H9 (cell line): ENCODE measurements around the gene MSRB2. TPM values are rescaled to one million over a fixed set of nuclear protein-coding genes. Genes with fewer than 3 reads are reported as not detected.

ENCODE experiments used
- DNase-seq: peaks from one replicate; pipeline ENCODE4 v3.0.0-alpha.2; 2017
- H2AFZ ChIP-seq: one replicate; pipeline ENCODE4 v1.6.1; 2013; ENCODE audit warnings: mild to moderate bottlenecking, low read length, control low read depth, moderate library complexity
- H2AK5ac ChIP-seq: 2 replicates; pipeline ENCODE4 v1.6.1; 2013; ENCODE audit warnings: low read length, control low read depth, mixed read lengths; ENCODE audit not compliant: insufficient read length
- H2BK120ac ChIP-seq: one replicate; pipeline ENCODE4 v1.6.1; 2013; ENCODE audit warnings: low read depth, mild to moderate bottlenecking, low read length, control low read depth, inconsistent platforms; ENCODE audit not compliant: poor library complexity, severe bottlenecking
- H2BK12ac ChIP-seq: 2 replicates; pipeline ENCODE4 v1.6.1; 2013; ENCODE audit warnings: low read length, control low read depth, mixed read lengths, low read depth; ENCODE audit not compliant: insufficient read length
- H2BK15ac ChIP-seq: 2 replicates; pipeline ENCODE4 v1.6.1; 2013; ENCODE audit warnings: low read depth, low read length, control low read depth
- H2BK20ac ChIP-seq: one replicate; pipeline ENCODE4 v1.6.1; 2013; ENCODE audit warnings: low read depth, mild to moderate bottlenecking, low read length, control low read depth, inconsistent platforms; ENCODE audit not compliant: poor library complexity, severe bottlenecking
- H2BK5ac ChIP-seq: 2 replicates; pipeline ENCODE4 v1.6.1; 2013; ENCODE audit warnings: low read length, control low read depth, mixed read lengths; ENCODE audit not compliant: insufficient read length
- H3K14ac ChIP-seq: 2 replicates; pipeline ENCODE4 v1.6.1; 2013; ENCODE audit warnings: low read length, control low read depth; ENCODE audit not compliant: insufficient read depth
- H3K18ac ChIP-seq: 2 replicates; pipeline ENCODE4 v1.6.1; 2013; ENCODE audit warnings: low read depth, mild to moderate bottlenecking, mixed read lengths, low read length, control low read depth; ENCODE audit not compliant: insufficient read length
- H3K23ac ChIP-seq: 2 replicates; pipeline ENCODE4 v1.6.1; 2013; ENCODE audit warnings: low read length, control low read depth, mixed read lengths, low read depth; ENCODE audit not compliant: insufficient read length
- H3K23me2 ChIP-seq: 2 replicates; pipeline ENCODE4 v1.6.1; 2013; ENCODE audit warnings: low read depth, mild to moderate bottlenecking, mixed read lengths, low read length, control low read depth; ENCODE audit not compliant: insufficient read length, poor library complexity, severe bottlenecking
- H3K27ac ChIP-seq: 2 replicates; pipeline ENCODE4 v1.5.1; 2013; ENCODE audit warnings: low read length, control low read depth, mixed read lengths, low read depth; ENCODE audit not compliant: insufficient read length
- H3K27me3 ChIP-seq: 2 replicates; pipeline ENCODE4 v1.6.1; 2013; ENCODE audit warnings: low read length, control low read depth, inconsistent platforms; ENCODE audit not compliant: insufficient read depth
- H3K4ac ChIP-seq: 2 replicates; pipeline ENCODE4 v1.6.1; 2013; ENCODE audit warnings: low read depth, mild to moderate bottlenecking, control low read depth, inconsistent platforms, low read length, moderate library complexity
- H3K4me1 ChIP-seq: 2 replicates; pipeline ENCODE4 v1.6.1; 2013; ENCODE audit warnings: low read length, control low read depth, inconsistent platforms; ENCODE audit not compliant: insufficient read depth
- H3K4me2 ChIP-seq: 2 replicates; pipeline ENCODE4 v1.6.1; 2013; ENCODE audit warnings: low read length, control low read depth, mixed read lengths; ENCODE audit not compliant: insufficient read length, insufficient read depth
- H3K56ac ChIP-seq: 2 replicates; pipeline ENCODE4 v1.6.1; 2013; ENCODE audit warnings: low read depth, mild to moderate bottlenecking, mixed read lengths, low read length, control low read depth; ENCODE audit not compliant: insufficient read length
- H3K79me1 ChIP-seq: 2 replicates; pipeline ENCODE4 v1.6.1; 2013; ENCODE audit warnings: low read depth, mild to moderate bottlenecking, moderate library complexity, low read length, control low read depth, inconsistent platforms; ENCODE audit not compliant: insufficient read depth, poor library complexity, severe bottlenecking
- H3K79me2 ChIP-seq: 2 replicates; pipeline ENCODE4 v1.6.1; 2013; ENCODE audit warnings: low read length, control low read depth, inconsistent platforms; ENCODE audit not compliant: insufficient read depth
- H3K9ac ChIP-seq: 2 replicates; pipeline ENCODE4 v1.6.1; 2013; ENCODE audit warnings: low read length, control low read depth, mixed read lengths; ENCODE audit not compliant: insufficient read length; ENCODE audit errors: extremely low read depth
- H3K9me3 ChIP-seq: one replicate; pipeline ENCODE4 v1.6.1; 2013; ENCODE audit warnings: low read depth, low read length, inconsistent platforms; ENCODE audit not compliant: control insufficient read depth
- H3T11ph ChIP-seq: one replicate; pipeline ENCODE4 v1.6.1; 2013; ENCODE audit warnings: mild to moderate bottlenecking, low read length, control low read depth, inconsistent platforms
- H4K20me1 ChIP-seq: one replicate; pipeline ENCODE4 v1.6.1; 2013; ENCODE audit not compliant: control insufficient read depth, insufficient read length, insufficient read depth
- H4K5ac ChIP-seq: 2 replicates; pipeline ENCODE4 v1.6.1; 2013; ENCODE audit warnings: low read depth, mild to moderate bottlenecking, mixed read lengths, low read length, control low read depth; ENCODE audit not compliant: insufficient read length
- H4K8ac ChIP-seq: replicated peaks from 2 replicates; pipeline ENCODE4 v1.6.1; 2013; ENCODE audit warnings: low read length, control low read depth, mixed read lengths, low read depth; ENCODE audit not compliant: insufficient read length
- H4K91ac ChIP-seq: 2 replicates; pipeline ENCODE4 v1.6.1; 2013; ENCODE audit warnings: low read depth, mild to moderate bottlenecking, moderate library complexity, mixed read lengths, low read length, control low read depth; ENCODE audit not compliant: insufficient read length
- H3K27ac Mint-ChIP-seq, 3 experiments: 2 replicates in 2 of 3; 3 replicates in 1 of 3; pipeline ENCODE4 v1.8.0; 2020 to 2021; ENCODE audit warnings: mixed read lengths in 3 of 3, mild to moderate bottlenecking in 1 of 3, moderate library complexity in 1 of 3
- H3K27me3 Mint-ChIP-seq: 2 replicates; pipeline ENCODE4 v1.8.0; 2021; ENCODE audit warnings: low read depth, mild to moderate bottlenecking, moderate library complexity, mixed read lengths
- H3K36me3 Mint-ChIP-seq, 3 experiments: 2 replicates in 2 of 3; 3 replicates in 1 of 3; pipeline ENCODE4 v1.8.0; 2020 to 2021; ENCODE audit warnings: low read depth in 3 of 3, mixed read lengths in 3 of 3; ENCODE audit not compliant: insufficient read depth in 1 of 3
- H3K4me1 Mint-ChIP-seq, 2 experiments: 2 replicates each; pipeline ENCODE4 v1.8.0; 2020; ENCODE audit warnings: mixed read lengths in 2 of 2
- H3K4me3 Mint-ChIP-seq, 2 experiments: 2 replicates in 1 of 2; 3 replicates in 1 of 2; pipeline ENCODE4 v1.8.0; 2020 to 2021; ENCODE audit warnings: mild to moderate bottlenecking in 2 of 2, mixed read lengths in 2 of 2, moderate library complexity in 1 of 2
- H3K9me3 Mint-ChIP-seq, 2 experiments: 2 replicates in 1 of 2; 3 replicates in 1 of 2; pipeline ENCODE4 v1.8.0; 2020; ENCODE audit warnings: mild to moderate bottlenecking in 2 of 2, mixed read lengths in 2 of 2, moderate library complexity in 1 of 2
- CTCF ChIP-seq: fragments of 200-600 bp; sonication (generic); conservative IDR thresholded peaks from 3 replicates; pipeline ENCODE4 v1.8.0; 2021; ENCODE audit warnings: antibody characterized with exemption, mild to moderate bottlenecking
- WGBS: extraction: QIAGEN DNeasy Blood & Tissue Kit; methylation state at CpG from one replicate; pipeline ENCODE4 v1.1.7; 2013; ENCODE audit warnings: missing lambda C conversion rate, low lambda C conversion rate, mixed read lengths; ENCODE audit not compliant: insufficient read length; ENCODE audit errors: extremely low coverage; 5-methylcytosine and 5-hydroxymethylcytosine counted together
- total RNA-seq: library from RNA; stranded (reverse); gene quantifications from 2 replicates; pipeline ENCODE4 v1.2.1, GENCODE V29; 2021

Gene MSRB2
- total RNA-seq, 1 experiment from 2014 or later, result 18.0 TPM

- no peak for DNase-seq
- Histone ChIP-seq H4K5ac (no peak overlapping the region), H2BK15ac (no peak overlapping the region)
Observed at GRCh38 chr10:23079700-23080099, 15.7 kb upstream of the MSRB2 start.

More at GRCh38 chr10:23079700-23080099, 15.7 kb upstream of the MSRB2 start:
- Histone ChIP-seq H3K4me1 (peaks cover 4% of the 10 kb centered on the region; the same call in 1 of the 2 replicates), H4K91ac (no peak overlapping the region), H3K79me1 (no peaks in the 10 kb centered on the region), H3K23me2 (no peaks in the 10 kb centered on the region), H2BK120ac (no peak overlapping the region), H2AFZ (no peak overlapping the region), H4K8ac (no peak overlapping the region), H3K79me2 (no peaks in the 10 kb centered on the region), H3K4ac (no peak overlapping the region), H3K4me2 (no peak overlapping the region), H3K27me3 (no peaks in the 10 kb centered on the region), H3K56ac (no peak overlapping the region), H3K18ac (no peak overlapping the region), H3K14ac (no peak overlapping the region), H3K9me3 (no peaks in the 10 kb centered on the region), H2BK5ac (no peak overlapping the region), H3T11ph (no peak overlapping the region), H3K23ac (no peak overlapping the region), H2AK5ac (no peak overlapping the region), H4K20me1 (no peaks in the 10 kb centered on the region), H3K27ac (no peak overlapping the region), H2BK20ac (no peak overlapping the region), H2BK12ac (no peak overlapping the region), H3K9ac (no peak overlapping the region)
- no peak for TF ChIP-seq CTCF
- Mint-ChIP-seq H3K27ac (no peak overlapping the region), H3K27me3 (peaks cover 1% of the 10 kb centered on the region; the same call in 1 of the 2 replicates), H3K36me3 (0 out of 7 replicates have a peak, but pooled peaks cover 0 to 1% (median 0%) of the 10 kb centered on the region in 3 experiments), H3K4me3 (no peak overlapping the region), H3K9me3 (peaks cover 2 to 7% of the 10 kb centered on the region in 2 experiments; a peak in 4 of 5 replicates), H3K4me1 (peaks cover 7 to 9% of the 10 kb centered on the region in 2 experiments)
- no CpG with 5 or more reads among the region's 4 CpGs for WGBS
